OCI-LY7 (cell line): Measurements from ENCODE around the gene TMEM164.

Experiments
- EZH2phosphoT487 ChIP-seq: fragments of 200-600 bp; sonication (generic); IDR thresholded peaks from 2 replicates; pipeline ENCODE4 v1.6.1; 2018; ENCODE audit warnings: low read depth, borderline replicate concordance, mild to moderate bottlenecking, mixed run types, antibody characterized with exemption, low read length, moderate library complexity, mixed read lengths
- TF ChIP-seq, protein P1 (sequence below): fragments of 200-600 bp; sonication (generic); conservative IDR thresholded peaks from 2 replicates; pipeline ENCODE4 v1.5.1; 2014; ENCODE audit warnings: mild to moderate bottlenecking, antibody characterized with exemption, low read length, moderate library complexity, mixed read lengths

DNA sequence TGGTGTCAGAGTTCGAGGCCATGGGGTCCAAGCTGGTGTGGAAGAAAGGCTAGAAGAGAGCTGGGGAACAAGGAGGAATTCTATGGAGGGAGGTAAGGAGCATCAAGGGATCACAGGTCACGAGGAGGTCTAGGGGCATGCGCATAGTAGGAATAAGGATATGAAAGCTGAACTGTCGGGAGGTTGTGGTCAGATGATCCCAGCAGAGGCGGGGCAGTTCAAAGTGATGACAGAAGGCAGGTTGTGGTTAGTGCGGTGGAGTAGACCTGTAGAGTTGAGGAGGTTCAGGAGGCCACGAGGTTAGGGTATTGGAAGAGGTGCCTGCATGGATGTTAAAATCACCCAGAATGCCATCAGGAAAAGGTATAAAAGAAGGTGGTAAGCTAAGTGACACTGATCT, 156.3 kb downstream of the TMEM164 start:
- TF ChIP-seq, protein P1, sequence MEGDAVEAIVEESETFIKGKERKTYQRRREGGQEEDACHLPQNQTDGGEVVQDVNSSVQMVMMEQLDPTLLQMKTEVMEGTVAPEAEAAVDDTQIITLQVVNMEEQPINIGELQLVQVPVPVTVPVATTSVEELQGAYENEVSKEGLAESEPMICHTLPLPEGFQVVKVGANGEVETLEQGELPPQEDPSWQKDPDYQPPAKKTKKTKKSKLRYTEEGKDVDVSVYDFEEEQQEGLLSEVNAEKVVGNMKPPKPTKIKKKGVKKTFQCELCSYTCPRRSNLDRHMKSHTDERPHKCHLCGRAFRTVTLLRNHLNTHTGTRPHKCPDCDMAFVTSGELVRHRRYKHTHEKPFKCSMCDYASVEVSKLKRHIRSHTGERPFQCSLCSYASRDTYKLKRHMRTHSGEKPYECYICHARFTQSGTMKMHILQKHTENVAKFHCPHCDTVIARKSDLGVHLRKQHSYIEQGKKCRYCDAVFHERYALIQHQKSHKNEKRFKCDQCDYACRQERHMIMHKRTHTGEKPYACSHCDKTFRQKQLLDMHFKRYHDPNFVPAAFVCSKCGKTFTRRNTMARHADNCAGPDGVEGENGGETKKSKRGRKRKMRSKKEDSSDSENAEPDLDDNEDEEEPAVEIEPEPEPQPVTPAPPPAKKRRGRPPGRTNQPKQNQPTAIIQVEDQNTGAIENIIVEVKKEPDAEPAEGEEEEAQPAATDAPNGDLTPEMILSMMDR: no peak
- no peak for TF ChIP-seq EZH2phosphoT487
